ENCODE data around the gene ITGB3.

ITGB3 gene

GRCh38 chr17:47295874-47296255, 42.2 kb downstream of the ITGB3 start:
- H3K4me3 ChIP-seq (ENCODE audit: low read depth, low read length): no peak overlapping the region
- DNase-seq (ENCODE audit: low read depth): no peak
- no peak for TF ChIP-seq CTCF (IDR thresholded peaks at IDR 0.05; ENCODE audit: low read depth, low read length, missing control alignments)

GRCh38 chr17:47297661-47298400, 44.2 kb downstream of the ITGB3 start:
- DNase-seq (ENCODE audit: low read depth): no peak
- H3K4me3 ChIP-seq (ENCODE audit: low read depth, low read length): no peak overlapping the region
- TF ChIP-seq CTCF (IDR thresholded peaks at IDR 0.05; ENCODE audit: low read depth, low read length, missing control alignments): no peak

- TF ChIP-seq CTCF (IDR thresholded peaks at IDR 0.05; ENCODE audit: low read depth, low read length, missing control alignments): no peak
- H3K4me3 ChIP-seq (ENCODE audit: low read depth, low read length): no peak overlapping the region
These were observed 45.1 kb downstream of the ITGB3 start for GRCh38 chr17:47298712-47299111.

GRCh38 chr17:47299239-47299910, 45.7 kb downstream of the ITGB3 start:
- no peak for TF ChIP-seq CTCF (IDR thresholded peaks at IDR 0.05; ENCODE audit: low read depth, low read length, missing control alignments)
- DNase-seq (ENCODE audit: low read depth): no peak
- no peak overlapping the region for H3K4me3 ChIP-seq (ENCODE audit: low read depth, low read length)

More at GRCh38 chr17:47298712-47299111, 45.1 kb downstream of the ITGB3 start:
- DNase-seq (ENCODE audit: low read depth): no peak

GRCh38 chr17:47300718-47301117, 47.1 kb downstream of the ITGB3 start:
- TF ChIP-seq CTCF (IDR thresholded peaks at IDR 0.05; ENCODE audit: low read depth, low read length, missing control alignments): no peak
- no peak overlapping the region for H3K4me3 ChIP-seq (ENCODE audit: low read depth, low read length)
- no peak for DNase-seq (ENCODE audit: low read depth)

- H3K4me3 ChIP-seq (ENCODE audit: low read depth, low read length): no peak overlapping the region
- no peak for TF ChIP-seq CTCF (IDR thresholded peaks at IDR 0.05; ENCODE audit: low read depth, low read length, missing control alignments)
- no peak for DNase-seq (ENCODE audit: low read depth)
These were observed 47.5 kb downstream of the ITGB3 start for GRCh38 chr17:47301161-47301560.

All from GM12864 (cell line).